Type B pancreatic cell (in vitro differentiated cells): ENCODE measurements around the gene EPB41L5. TPM values are rescaled to one million over a fixed set of nuclear protein-coding genes. Genes with fewer than 3 reads are reported as not detected.
"Not testable (repeated sequence)": the region's sequence is repeated elsewhere in the genome, so short reads cannot be mapped to it uniquely, and the experiment has no call there.

ENCODE experiments used
- DNase-seq: peaks from one replicate; pipeline ENCODE4 v3.0.0; 2021; ENCODE audit warnings: mixed read lengths; ENCODE audit not compliant: unreplicated experiment; ENCODE audit errors: extremely low spot score
- H3K27ac Mint-ChIP-seq: 2 replicates; pipeline ENCODE4 v1.8.0; 2021; ENCODE audit warnings: mild to moderate bottlenecking, mixed read lengths
- H3K27me3 Mint-ChIP-seq: 2 replicates; pipeline ENCODE4 v1.8.0; 2021; ENCODE audit warnings: mixed read lengths
- H3K36me3 Mint-ChIP-seq: 2 replicates; pipeline ENCODE4 v1.8.0; 2021; ENCODE audit warnings: mixed read lengths
- H3K4me1 Mint-ChIP-seq: one replicate; pipeline ENCODE4 v1.8.0; 2021; ENCODE audit warnings: mixed read lengths; ENCODE audit not compliant: unreplicated experiment
- H3K4me3 Mint-ChIP-seq: 2 replicates; pipeline ENCODE4 v1.8.0; 2021; ENCODE audit warnings: mild to moderate bottlenecking, mixed read lengths
- H3K9me3 Mint-ChIP-seq: 2 replicates; pipeline ENCODE4 v1.8.0; 2021; ENCODE audit warnings: mixed read lengths
- CTCF ChIP-seq: fragments of 200-600 bp; sonication (generic); conservative IDR thresholded peaks from 2 replicates; pipeline ENCODE4 v1.5.0; 2021; ENCODE audit warnings: antibody characterized with exemption, mild to moderate bottlenecking
- total RNA-seq: library from RNA; stranded (reverse); gene quantifications from 2 replicates; pipeline ENCODE4 v1.2.1, GENCODE V29; 2021; ENCODE audit warnings: low replicate concordance

The EPB41L5 gene
- total RNA-seq, 1 donor from 2014 or later = 37.6 TPM

GRCh38 chr2:120128216-120128615, 115.3 kb downstream of the EPB41L5 start:
- Mint-ChIP-seq H3K9me3 (no peaks in the 10 kb centered on the region), H3K4me1 (peaks cover 17% of the 10 kb centered on the region), H3K4me3 (no peak overlapping the region), H3K27me3 (no peaks in the 10 kb centered on the region), H3K27ac (no peak overlapping the region), H3K36me3 (peaks cover 27% of the 10 kb centered on the region)
- TF ChIP-seq CTCF = no peak
- DNase-seq = no peak

GRCh38 chr2:120132190-120132589, 119.3 kb downstream of the EPB41L5 start:
- no peak for TF ChIP-seq CTCF
- no peak overlapping the region for H3K27ac Mint-ChIP-seq
- H3K27me3 Mint-ChIP-seq = no peaks in the 10 kb centered on the region
- H3K9me3 Mint-ChIP-seq = peaks cover 11% of the 10 kb centered on the region
- DNase-seq = no peak
- H3K4me1 Mint-ChIP-seq = peaks cover 17% of the 10 kb centered on the region
- H3K4me3 Mint-ChIP-seq = no peak overlapping the region
- peaks cover 45% of the 10 kb centered on the region for H3K36me3 Mint-ChIP-seq

GRCh38 chr2:120132691-120133090, 119.8 kb downstream of the EPB41L5 start:
- TF ChIP-seq CTCF = no peak
- no peaks in the 10 kb centered on the region for H3K27me3 Mint-ChIP-seq
- peaks cover 48% of the 10 kb centered on the region for H3K36me3 Mint-ChIP-seq
- peaks cover 17% of the 10 kb centered on the region for H3K4me1 Mint-ChIP-seq
- no peak overlapping the region for H3K4me3 Mint-ChIP-seq
- no peak overlapping the region for H3K27ac Mint-ChIP-seq
- H3K9me3 Mint-ChIP-seq = peaks cover 11% of the 10 kb centered on the region
- DNase-seq = no peak

- peaks cover 11% of the 10 kb centered on the region for H3K9me3 Mint-ChIP-seq
- no peak overlapping the region for H3K4me3 Mint-ChIP-seq
- no peak for TF ChIP-seq CTCF
- peaks cover 17% of the 10 kb centered on the region for H3K4me1 Mint-ChIP-seq
- H3K27ac Mint-ChIP-seq = no peak overlapping the region
- no peak for DNase-seq
- H3K36me3 Mint-ChIP-seq = peaks cover 48% of the 10 kb centered on the region
- H3K27me3 Mint-ChIP-seq = no peaks in the 10 kb centered on the region
Observed at GRCh38 chr2:120133572-120134244, 120.8 kb downstream of the EPB41L5 start.

GRCh38 chr2:120134263-120134662, 121.4 kb downstream of the EPB41L5 start:
- no peak for DNase-seq
- Mint-ChIP-seq H3K9me3 (peaks cover 11% of the 10 kb centered on the region), H3K4me3 (no peak overlapping the region), H3K27ac (no peak overlapping the region), H3K4me1 (peaks cover 17% of the 10 kb centered on the region), H3K27me3 (no peaks in the 10 kb centered on the region), H3K36me3 (peaks cover 48% of the 10 kb centered on the region)
- TF ChIP-seq CTCF = no peak

- not testable (repeated sequence) for DNase-seq, H3K27ac Mint-ChIP-seq, H3K4me3 Mint-ChIP-seq, H3K27me3 Mint-ChIP-seq
- Mint-ChIP-seq H3K4me1 (peaks cover 17% of the 10 kb centered on the region), H3K36me3 (peaks cover 53% of the 10 kb centered on the region), H3K9me3 (peaks cover 11% of the 10 kb centered on the region)
Observed at GRCh38 chr2:120135013-120135412, 122.1 kb downstream of the EPB41L5 start.
